WERI-Rb-1 (cell line): ENCODE results near the gene NEURL4.
"Not testable (repeated sequence)": the region's sequence is repeated elsewhere in the genome, so short reads cannot be mapped to it uniquely, and the experiment has no call there.

Experiments used
- DNase-seq: peaks from one replicate; pipeline ENCODE4 v3.0.0-alpha.2; 2020
- H3K27ac ChIP-seq: fragments of 250-450 bp; sonication (Bioruptor Pico); 2 replicates; pipeline ENCODE4 v1.5.1; 2020; ENCODE audit warnings: mild to moderate bottlenecking, moderate library complexity
- H3K27me3 ChIP-seq: fragments of 250-450 bp; sonication (Bioruptor Pico); 2 replicates; pipeline ENCODE4 v1.5.1; 2021; ENCODE audit warnings: mild to moderate bottlenecking, low read depth, moderate library complexity; ENCODE audit not compliant: insufficient read depth, severe bottlenecking
- H3K36me3 ChIP-seq: fragments of 250-450 bp; sonication (Bioruptor Pico); 2 replicates; pipeline ENCODE4 v1.5.1; 2020; ENCODE audit warnings: mild to moderate bottlenecking, moderate library complexity
- H3K4me3 ChIP-seq: 2 replicates; pipeline ENCODE4 v1.5.1; 2011; ENCODE audit warnings: low read depth, mild to moderate bottlenecking, control low read depth, low read length
- H3K9me3 ChIP-seq: fragments of 250-450 bp; sonication (Bioruptor Pico); 2 replicates; pipeline ENCODE4 v1.5.1; 2021; ENCODE audit warnings: mild to moderate bottlenecking, moderate library complexity; ENCODE audit not compliant: severe bottlenecking
- TF ChIP-seq, protein P1 (sequence below): IDR thresholded peaks from 2 replicates; pipeline ENCODE4 v1.5.1; 2011; ENCODE audit warnings: low read depth, mild to moderate bottlenecking, control low read depth, inconsistent platforms, low read length

NEURL4 gene

DNA sequence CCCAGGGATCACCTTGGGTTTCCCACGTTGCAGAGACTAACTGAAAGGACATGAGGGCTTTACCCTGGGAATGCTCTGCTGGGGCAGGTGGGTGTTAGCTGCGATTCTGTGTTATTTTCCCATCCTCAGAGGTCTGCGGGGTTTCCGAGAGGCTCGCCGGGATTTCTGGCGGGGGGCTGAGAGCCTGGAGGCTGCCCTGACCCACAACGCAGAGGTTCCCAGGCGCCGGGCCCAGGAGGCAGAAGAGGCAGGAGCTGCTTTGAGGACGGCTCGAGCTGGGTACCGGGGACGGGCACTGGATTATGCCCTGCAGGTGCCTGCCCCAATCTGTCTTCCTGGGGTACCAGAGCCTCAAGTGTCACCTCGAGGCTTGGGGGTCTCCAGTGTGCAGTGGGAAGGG, 14.1 kb upstream of the NEURL4 start:
- Histone ChIP-seq H3K4me3 (no peak overlapping the region), H3K9me3 (no peaks in the 10 kb centered on the region), H3K36me3 (no peaks in the 10 kb centered on the region), H3K27me3 (no peaks in the 10 kb centered on the region), H3K27ac (no peak overlapping the region)
- TF ChIP-seq, protein P1, sequence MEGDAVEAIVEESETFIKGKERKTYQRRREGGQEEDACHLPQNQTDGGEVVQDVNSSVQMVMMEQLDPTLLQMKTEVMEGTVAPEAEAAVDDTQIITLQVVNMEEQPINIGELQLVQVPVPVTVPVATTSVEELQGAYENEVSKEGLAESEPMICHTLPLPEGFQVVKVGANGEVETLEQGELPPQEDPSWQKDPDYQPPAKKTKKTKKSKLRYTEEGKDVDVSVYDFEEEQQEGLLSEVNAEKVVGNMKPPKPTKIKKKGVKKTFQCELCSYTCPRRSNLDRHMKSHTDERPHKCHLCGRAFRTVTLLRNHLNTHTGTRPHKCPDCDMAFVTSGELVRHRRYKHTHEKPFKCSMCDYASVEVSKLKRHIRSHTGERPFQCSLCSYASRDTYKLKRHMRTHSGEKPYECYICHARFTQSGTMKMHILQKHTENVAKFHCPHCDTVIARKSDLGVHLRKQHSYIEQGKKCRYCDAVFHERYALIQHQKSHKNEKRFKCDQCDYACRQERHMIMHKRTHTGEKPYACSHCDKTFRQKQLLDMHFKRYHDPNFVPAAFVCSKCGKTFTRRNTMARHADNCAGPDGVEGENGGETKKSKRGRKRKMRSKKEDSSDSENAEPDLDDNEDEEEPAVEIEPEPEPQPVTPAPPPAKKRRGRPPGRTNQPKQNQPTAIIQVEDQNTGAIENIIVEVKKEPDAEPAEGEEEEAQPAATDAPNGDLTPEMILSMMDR = no peak
- DNase-seq = no peak

- Histone ChIP-seq H3K9me3 (no peaks in the 10 kb centered on the region), H3K27ac (no peak overlapping the region), H3K4me3 (no peak overlapping the region), H3K27me3 (no peaks in the 10 kb centered on the region), H3K36me3 (no peaks in the 10 kb centered on the region)
- TF ChIP-seq, protein P1 = no peak
- no peak for DNase-seq
Measured at GRCh38 chr17:7341842-7342241, 12.7 kb upstream of the NEURL4 start.

DNA sequence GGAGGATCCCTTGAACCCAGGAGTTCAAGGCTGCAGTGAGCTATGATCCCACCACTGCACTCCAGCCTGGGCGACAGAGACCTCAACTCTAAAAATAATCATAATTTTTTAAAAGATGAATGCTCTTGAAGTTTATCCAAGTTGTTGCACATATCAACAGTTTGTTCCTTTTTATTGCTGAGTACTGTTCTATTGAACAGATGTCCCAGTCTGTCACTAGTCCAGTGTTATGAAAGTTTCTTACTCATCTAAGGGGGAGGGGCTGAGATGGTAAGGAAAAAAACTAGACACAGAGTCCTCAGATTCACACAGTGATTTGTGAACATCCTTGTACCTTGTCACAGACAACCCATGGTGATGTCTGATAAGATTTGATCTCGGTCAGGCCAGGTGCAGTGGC, 11.0 kb upstream of the NEURL4 start:
- no peak overlapping the region for H3K4me3 ChIP-seq
- H3K36me3 ChIP-seq = no peaks in the 10 kb centered on the region
- TF ChIP-seq, protein P1 = no peak
- H3K27me3 ChIP-seq = no peaks in the 10 kb centered on the region
- no peak overlapping the region for H3K27ac ChIP-seq
- no peak for DNase-seq
- H3K9me3 ChIP-seq = no peaks in the 10 kb centered on the region

DNA sequence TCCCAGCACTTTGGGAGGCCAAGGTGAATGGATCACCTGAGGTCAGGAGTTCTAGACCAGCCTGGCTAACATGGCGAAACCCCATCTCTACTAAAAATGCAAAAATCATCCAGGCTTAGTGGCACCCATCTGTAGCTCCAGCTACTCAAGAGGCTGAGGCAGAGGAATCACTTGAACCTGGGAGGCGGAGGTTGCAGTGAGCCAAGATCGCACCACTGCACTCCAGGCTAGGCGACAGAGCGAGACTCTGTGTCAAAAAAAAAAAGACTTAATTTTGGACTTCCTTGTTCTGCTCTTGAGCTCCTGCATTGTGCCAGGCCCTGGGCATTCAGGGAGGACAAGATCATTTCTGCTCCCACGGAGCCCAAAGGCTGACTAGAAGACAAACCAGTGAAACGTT, 8.5 kb upstream of the NEURL4 start:
- not testable (repeated sequence) for H3K36me3 ChIP-seq, H3K27me3 ChIP-seq, DNase-seq, H3K4me3 ChIP-seq, H3K27ac ChIP-seq, H3K9me3 ChIP-seq

DNA sequence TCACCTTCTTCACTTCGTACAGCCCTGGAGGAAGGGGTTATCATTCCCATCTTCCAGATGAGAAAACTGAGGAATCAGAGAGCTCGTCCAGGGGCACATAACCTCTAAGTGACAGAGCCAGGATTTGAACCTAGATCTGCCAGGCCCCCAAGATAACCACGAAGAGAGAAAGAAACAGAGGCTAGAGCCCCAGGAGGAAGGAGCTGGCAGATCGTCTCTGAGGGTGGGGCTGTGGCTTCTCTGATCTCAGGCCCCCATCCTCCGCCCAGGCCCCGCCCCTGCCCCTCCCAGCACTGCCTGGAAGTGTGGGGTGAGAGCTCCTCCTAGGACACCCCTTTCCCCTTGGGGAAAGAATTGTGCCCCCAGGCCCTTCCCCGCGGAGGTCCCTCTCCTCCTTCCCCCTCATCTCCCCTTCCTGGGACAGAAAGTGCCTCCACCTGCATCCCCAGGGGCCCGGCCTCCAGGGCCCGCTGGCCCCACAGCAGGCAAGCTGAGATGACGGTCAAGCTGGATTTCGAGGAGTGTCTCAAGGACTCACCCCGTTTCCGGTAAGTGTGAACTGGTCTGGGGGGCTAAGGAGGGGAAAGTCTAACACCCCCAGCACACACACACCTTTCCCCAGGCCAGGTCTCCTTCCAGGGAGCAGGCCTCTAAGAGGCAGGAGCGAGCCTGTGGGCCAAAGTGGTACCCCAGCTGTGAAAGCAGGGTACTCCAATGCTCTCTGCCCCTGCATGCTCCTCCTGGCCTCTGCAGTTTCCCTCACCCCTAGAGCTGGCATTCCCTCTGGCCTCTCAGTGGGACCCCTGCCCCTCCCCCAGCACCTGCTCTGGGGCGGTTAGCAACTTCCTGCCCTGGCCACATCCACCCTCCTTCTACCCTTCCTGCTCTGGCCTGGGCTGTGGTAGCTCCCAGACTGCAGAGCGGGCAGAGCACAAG, 7.4 kb upstream of the NEURL4 start, which contains the start of gene ACAP1:
Gene ACAP1, plus strand, starts transcription at position 290 of the 936 bp plus-strand sequence. Its CDS starts 206 bp downstream, at position 496.
- H3K27ac ChIP-seq = no peak within 1 kb of the TSS
- no peak for DNase-seq
- TF ChIP-seq, protein P1 = no peak
- H3K36me3 ChIP-seq = no peaks in the 10 kb centered on the region
- H3K9me3 ChIP-seq = no peaks in the 10 kb centered on the region
- no peak within 1 kb of the TSS for H3K4me3 ChIP-seq
- no peaks in the 10 kb centered on the region for H3K27me3 ChIP-seq

- not testable (repeated sequence) for H3K27ac ChIP-seq, DNase-seq, H3K4me3 ChIP-seq, H3K27me3 ChIP-seq, H3K36me3 ChIP-seq, H3K9me3 ChIP-seq
Measured at GRCh38 chr17:7335765-7336164, 6.6 kb upstream of the NEURL4 start.
